ENCODE measurements around the gene ANXA11. TPM values are rescaled to one million over a fixed set of nuclear protein-coding genes. Genes with fewer than 3 reads are reported as not detected.

Gene ANXA11
- total RNA-seq, 1 donor from 2014 or later: 247 TPM

GRCh38 chr10:80108576-80109239 lies 96.6 kb downstream of the ANXA11 start:
- DNase-seq (ENCODE audit: low spot score): no peak

- no peak for DNase-seq (ENCODE audit: low spot score)
Observed at GRCh38 chr10:80104066-80104926, 101.0 kb downstream of the ANXA11 start.

Other genes starting within 250 kb of the ANXA11 start
- 37.7 TPM for gene TMEM254, start 126.9 kb downstream of the ANXA11 start, total RNA-seq
- gene PLAC9, start 72.8 kb downstream of the ANXA11 start, total RNA-seq: 8.5 TPM
- gene MAT1A, start 84.1 kb upstream of the ANXA11 start, total RNA-seq: 0.98 TPM
- gene DYDC1, start 151.2 kb upstream of the ANXA11 start, total RNA-seq: not detected
- gene DYDC2, start 151.2 kb upstream of the ANXA11 start, total RNA-seq: 0.35 TPM
- 63.6 TPM for gene PRXL2A, start 203.0 kb upstream of the ANXA11 start, total RNA-seq
- gene TSPAN14, start 248.8 kb upstream of the ANXA11 start, total RNA-seq: 124 TPM